Measurements from ENCODE around the gene KRT36. TPM values are rescaled to one million over a fixed set of nuclear protein-coding genes. Genes with fewer than 3 reads are reported as not detected.

Gene KRT36
- total RNA-seq, 2 experiments from 2014 or later: not detected

DNA sequence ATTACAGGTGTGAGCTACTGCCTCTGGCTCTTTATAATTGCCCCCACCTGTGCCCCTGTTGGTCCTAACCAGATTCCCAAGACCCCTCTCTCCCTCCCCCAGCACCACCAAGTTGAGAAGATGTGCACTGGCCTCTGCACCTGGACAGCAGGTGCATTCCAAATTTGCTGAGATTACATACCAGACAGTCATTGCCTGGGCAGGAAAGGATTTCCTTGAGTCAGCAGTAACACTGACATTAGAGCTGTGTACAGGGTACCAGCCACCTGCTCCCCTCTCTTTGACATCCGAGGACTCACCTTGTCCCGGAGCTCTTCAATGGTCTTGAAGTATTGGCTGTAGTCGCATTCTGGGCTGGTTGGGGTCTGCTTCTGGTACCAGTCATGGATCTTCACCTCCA is 28.3 kb upstream of the KRT36 start:
- ATAC-seq: no peak
- no peak overlapping the region for H3K4me3 Mint-ChIP-seq
- H3K27ac Mint-ChIP-seq: no peak overlapping the region
- CTCF ChIA-PET: interaction anchor here (2.2 kb wide), 1 partner anchor 31 kb away, joined by 4 read pairs; no protein-coding TSS in a partner anchor
- no peaks in the 10 kb centered on the region for H3K27me3 Mint-ChIP-seq
- DNase-seq: no peak
- H3K4me1 Mint-ChIP-seq: no peaks in the 10 kb centered on the region
- H3K9me3 Mint-ChIP-seq (ENCODE audit: low read depth): no peaks in the 10 kb centered on the region
- H3K36me3 Mint-ChIP-seq: no peaks in the 10 kb centered on the region

DNA sequence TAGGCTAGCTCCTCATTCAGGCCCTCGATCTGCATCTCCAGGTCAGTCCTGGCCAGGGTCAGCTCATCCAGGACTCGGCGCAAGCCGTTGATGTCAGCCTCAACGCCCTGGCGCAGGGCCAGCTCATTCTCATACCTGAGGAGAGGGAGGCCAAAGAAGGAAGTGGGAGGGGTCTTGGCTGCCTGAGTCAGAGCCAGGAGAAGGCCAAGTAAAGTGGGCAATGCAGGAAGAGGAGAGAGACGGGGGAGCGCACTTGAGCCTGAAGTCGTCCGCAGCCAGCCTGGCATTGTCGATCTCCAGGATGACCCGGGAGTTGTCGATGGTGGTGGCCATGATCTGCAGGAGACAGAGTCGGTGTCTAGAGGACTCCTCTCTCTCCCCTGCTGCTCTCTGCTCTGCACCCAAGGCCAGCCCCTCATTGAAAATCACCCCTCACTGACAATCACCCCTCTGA is 27.1 kb upstream of the KRT36 start:
- DNase-seq: no peak
- Mint-ChIP-seq H3K9me3 (ENCODE audit: low read depth) (no peaks in the 10 kb centered on the region), H3K36me3 (no peaks in the 10 kb centered on the region), H3K27ac (no peak overlapping the region), H3K27me3 (no peaks in the 10 kb centered on the region), H3K4me1 (no peaks in the 10 kb centered on the region), H3K4me3 (no peak overlapping the region)
- ATAC-seq: no peak
- CTCF ChIA-PET: no interaction called here

DNA sequence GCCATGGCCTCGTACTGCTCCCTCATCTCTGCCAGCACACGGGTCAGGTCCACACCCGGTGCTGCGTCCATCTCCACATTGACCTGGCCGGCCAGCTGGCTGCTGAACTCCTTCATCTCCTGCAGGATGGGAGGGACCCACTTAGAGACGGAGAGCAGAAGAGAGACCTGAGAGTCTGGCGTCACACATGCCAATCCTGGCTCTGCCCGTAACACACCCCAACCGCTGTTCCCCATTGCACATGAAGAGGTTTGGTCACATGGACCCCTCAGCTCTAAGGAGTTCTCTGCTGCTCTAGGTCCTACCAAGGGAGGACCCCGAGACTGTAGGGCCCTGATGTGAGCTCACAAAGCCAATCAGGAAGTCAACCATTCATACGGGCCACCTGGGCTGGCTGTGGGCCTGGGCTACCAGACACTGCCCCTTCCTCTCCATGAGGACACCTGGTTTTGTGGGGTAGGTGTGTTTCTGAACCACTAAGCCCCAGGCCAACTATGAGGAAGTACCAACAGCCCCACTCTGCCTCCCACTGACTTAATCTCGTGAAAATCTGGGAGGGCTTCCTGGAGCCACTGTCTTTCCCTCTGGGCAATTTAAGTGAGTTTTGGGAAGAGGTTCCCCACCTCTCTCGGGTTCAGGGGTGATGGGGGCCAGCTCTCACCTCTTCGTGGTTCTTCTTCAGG is 26.6 kb upstream of the KRT36 start:
- DNase-seq (no peak), ATAC-seq (no peak)
- H3K4me1 Mint-ChIP-seq: no peaks in the 10 kb centered on the region
- no peak overlapping the region for H3K27ac Mint-ChIP-seq
- H3K27me3 Mint-ChIP-seq: no peaks in the 10 kb centered on the region
- no peak overlapping the region for H3K4me3 Mint-ChIP-seq
- H3K36me3 Mint-ChIP-seq: no peaks in the 10 kb centered on the region
- no peaks in the 10 kb centered on the region for H3K9me3 Mint-ChIP-seq (ENCODE audit: low read depth)
- CTCF ChIA-PET: no interaction called here

DNA sequence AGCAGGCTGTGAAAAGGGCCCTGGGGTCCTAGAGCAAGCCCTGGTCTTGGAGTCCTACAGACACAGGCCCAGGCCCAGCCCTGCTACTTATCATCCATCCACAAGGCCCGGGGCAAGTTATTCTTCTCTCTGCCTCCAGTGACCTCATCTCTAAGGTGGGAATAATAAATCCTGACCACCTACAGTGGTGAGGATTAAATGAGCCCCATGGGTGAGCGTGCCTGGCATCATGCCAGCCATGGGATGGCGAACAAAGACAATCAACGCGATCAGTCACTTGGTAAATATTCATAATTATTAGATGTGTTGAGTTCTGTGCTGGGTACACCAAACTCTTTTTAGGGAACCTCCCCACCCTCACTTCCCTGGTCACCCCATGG is 23.4 kb upstream of the KRT36 start:
- no peaks in the 10 kb centered on the region for H3K27me3 Mint-ChIP-seq
- ATAC-seq (no peak), DNase-seq (no peak)
- H3K9me3 Mint-ChIP-seq (ENCODE audit: low read depth): no peaks in the 10 kb centered on the region
- no peak overlapping the region for H3K4me3 Mint-ChIP-seq
- H3K4me1 Mint-ChIP-seq: no peaks in the 10 kb centered on the region
- CTCF ChIA-PET: no interaction called here
- no peak overlapping the region for H3K27ac Mint-ChIP-seq
- no peaks in the 10 kb centered on the region for H3K36me3 Mint-ChIP-seq

DNA sequence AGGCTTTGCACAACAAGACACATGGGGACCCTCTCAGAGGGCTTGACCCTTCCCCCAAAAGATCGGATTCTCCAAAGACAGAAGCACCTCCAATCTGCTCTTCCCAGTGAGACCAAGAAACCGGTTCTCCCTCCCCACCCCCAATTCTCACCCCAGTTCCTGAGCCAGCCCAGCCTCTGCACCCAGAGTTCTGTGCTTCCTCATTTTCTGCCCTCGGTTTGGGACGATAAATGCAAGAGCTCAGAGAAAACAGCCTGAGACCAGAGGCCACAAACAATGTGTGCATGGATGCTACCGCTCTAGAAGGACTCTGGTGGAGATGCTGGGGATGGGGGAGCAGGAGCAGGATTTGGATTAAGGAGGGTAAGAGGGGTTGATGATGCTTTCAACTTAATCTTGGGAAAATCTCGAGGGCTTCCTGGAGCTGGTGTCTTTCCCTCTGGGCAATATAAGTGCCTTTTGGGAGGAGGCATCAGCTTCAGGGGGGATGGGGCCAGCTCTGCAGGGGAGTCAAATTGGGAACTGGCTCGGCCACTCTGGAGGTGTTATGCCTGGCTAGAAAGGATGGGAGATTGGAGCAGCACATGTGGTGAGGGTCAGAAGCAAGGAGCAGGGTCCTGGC is 22.9 kb upstream of the KRT36 start:
- DNase-seq: no peak
- no peaks in the 10 kb centered on the region for H3K36me3 Mint-ChIP-seq
- H3K27ac Mint-ChIP-seq: no peak overlapping the region
- CTCF ChIA-PET: interaction anchor here (1.3 kb wide), 1 partner anchor 150 kb away, joined by 3 read pairs; no protein-coding TSS in a partner anchor
- H3K4me1 Mint-ChIP-seq: no peaks in the 10 kb centered on the region
- no peaks in the 10 kb centered on the region for H3K9me3 Mint-ChIP-seq (ENCODE audit: low read depth)
- H3K27me3 Mint-ChIP-seq: no peaks in the 10 kb centered on the region
- no peak for ATAC-seq
- no peak overlapping the region for H3K4me3 Mint-ChIP-seq

DNA sequence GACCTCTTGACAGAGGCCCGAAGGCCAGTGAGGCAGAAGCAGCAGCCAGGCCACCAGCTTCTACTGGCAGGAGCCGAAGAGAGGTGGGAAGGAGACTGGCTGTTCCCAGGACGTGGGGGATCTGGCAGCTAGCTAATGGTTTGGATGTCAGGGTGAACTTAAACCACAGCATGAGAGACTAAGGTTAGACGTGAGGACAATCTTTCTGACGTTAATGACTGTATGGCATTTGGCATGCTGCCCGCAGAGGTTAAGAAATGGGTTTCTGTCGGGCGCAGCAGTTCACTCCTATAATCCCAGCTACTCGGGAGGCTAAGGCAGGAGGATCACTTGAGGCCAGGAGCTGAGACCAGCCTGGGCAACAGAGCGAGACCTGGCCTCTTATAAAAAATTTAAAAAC is 22.0 kb upstream of the KRT36 start:
- CTCF ChIA-PET: interaction anchor here (1.3 kb wide), 1 partner anchor 151 kb away, joined by 3 read pairs; no protein-coding TSS in a partner anchor
- Mint-ChIP-seq H3K27me3 (no peaks in the 10 kb centered on the region), H3K27ac (no peak overlapping the region), H3K36me3 (no peaks in the 10 kb centered on the region), H3K9me3 (ENCODE audit: low read depth) (no peaks in the 10 kb centered on the region), H3K4me1 (no peaks in the 10 kb centered on the region), H3K4me3 (no peak overlapping the region)
- DNase-seq (no peak), ATAC-seq (no peak)

DNA sequence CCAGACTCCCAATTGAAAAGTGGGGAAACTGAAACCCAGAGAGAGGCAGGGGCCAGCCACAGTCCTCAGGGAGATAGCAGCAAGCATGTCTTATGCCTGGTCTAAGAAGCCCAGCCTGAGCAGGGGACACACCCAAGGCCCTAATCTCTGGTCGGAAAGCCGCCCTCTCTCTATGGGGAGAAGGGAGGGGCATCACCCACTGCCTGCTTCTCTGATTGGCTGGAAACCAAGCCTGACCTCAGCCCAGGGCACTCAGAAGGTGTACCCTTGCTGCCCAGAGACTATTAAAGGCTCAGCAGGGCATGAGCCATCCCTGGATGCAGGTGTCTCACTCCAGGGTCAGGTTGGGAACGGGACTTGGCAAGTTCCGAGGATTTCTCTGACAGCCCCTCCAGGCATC is 21.4 kb upstream of the KRT36 start:
- Mint-ChIP-seq H3K36me3 (no peaks in the 10 kb centered on the region), H3K9me3 (ENCODE audit: low read depth) (no peaks in the 10 kb centered on the region), H3K27me3 (no peaks in the 10 kb centered on the region), H3K27ac (no peak overlapping the region), H3K4me1 (no peaks in the 10 kb centered on the region), H3K4me3 (no peak overlapping the region)
- DNase-seq: no peak
- no peak for ATAC-seq
- CTCF ChIA-PET: no interaction called here

DNA sequence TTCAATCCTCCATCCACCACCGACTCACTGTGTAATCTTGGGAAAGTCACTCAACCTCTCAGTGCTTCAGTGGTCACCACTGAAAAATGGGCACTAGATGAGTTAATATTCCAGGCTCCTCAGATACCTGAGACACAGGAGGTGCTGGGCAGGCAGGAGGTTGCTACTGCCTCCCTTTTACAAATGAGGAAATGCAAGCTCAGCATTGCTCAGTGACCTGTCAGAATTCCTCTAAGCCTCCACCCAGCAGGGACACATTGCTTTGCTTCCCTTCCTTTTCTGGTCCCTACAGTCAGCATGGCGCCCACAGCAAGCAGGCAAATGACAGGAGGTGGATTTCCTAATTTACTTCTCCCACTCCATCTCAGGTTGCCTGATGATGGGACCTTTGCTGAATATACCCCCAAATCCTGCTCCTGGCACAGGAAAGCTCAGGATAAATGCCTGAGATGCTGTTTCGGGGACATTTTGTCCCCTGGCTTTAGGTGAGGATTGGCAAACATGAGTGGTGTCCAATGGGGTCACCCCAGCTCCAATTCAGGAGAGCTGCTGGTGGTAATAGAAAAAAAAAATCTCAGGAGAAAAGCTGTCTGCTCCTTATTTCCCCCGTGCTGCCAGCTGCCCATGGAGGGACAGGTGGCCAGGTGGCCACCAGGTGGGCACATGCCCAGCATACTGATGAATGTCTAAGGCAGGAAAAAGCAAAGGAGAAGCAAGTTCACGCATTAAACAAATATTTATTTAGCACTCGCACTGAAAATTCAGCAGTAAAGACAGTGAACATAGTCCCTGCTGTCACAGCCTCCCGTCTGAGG is 20.7 kb upstream of the KRT36 start:
- Mint-ChIP-seq H3K27ac (no peak overlapping the region), H3K4me1 (no peaks in the 10 kb centered on the region), H3K36me3 (no peaks in the 10 kb centered on the region), H3K27me3 (no peaks in the 10 kb centered on the region), H3K4me3 (no peak overlapping the region), H3K9me3 (ENCODE audit: low read depth) (no peaks in the 10 kb centered on the region)
- no peak for DNase-seq
- ATAC-seq: no peak
- CTCF ChIA-PET: no interaction called here

DNA sequence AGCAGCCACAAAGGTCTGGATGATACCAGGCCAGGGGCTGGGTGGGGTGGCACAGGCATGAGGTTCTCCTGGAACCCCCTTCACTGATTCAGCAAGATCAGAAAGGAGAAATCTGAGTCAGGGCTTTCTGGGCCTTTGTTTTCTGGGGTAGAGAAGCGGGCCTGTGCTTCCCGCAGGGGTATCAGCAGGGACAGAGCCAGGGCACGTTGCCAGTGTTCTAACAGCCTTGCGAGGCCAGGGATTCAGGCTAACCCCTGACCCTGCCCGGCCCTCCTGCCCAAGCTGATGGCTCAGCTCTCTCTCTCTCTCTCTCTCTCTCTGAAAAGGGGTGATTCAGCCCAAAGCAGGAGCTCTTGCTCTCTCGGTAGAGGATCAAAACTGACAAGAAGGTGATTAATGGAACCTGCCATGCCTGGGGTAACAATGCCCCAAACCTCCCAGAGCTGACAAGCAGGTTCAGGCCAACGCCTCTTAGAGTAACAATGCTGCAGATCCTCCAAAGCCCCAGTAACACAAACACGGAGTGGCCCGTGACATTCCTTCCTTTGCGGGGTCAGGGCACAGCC is 17.7 kb upstream of the KRT36 start:
- H3K36me3 Mint-ChIP-seq: no peaks in the 10 kb centered on the region
- no peaks in the 10 kb centered on the region for H3K4me1 Mint-ChIP-seq
- H3K27me3 Mint-ChIP-seq: no peaks in the 10 kb centered on the region
- H3K27ac Mint-ChIP-seq: no peak overlapping the region
- ATAC-seq: no peak
- no peaks in the 10 kb centered on the region for H3K9me3 Mint-ChIP-seq (ENCODE audit: low read depth)
- no peak for DNase-seq
- CTCF ChIA-PET: interaction anchor here (1.1 kb wide), 1 partner anchor 41 kb away, joined by 3 read pairs; no protein-coding TSS in a partner anchor
- H3K4me3 Mint-ChIP-seq: no peak overlapping the region

DNA sequence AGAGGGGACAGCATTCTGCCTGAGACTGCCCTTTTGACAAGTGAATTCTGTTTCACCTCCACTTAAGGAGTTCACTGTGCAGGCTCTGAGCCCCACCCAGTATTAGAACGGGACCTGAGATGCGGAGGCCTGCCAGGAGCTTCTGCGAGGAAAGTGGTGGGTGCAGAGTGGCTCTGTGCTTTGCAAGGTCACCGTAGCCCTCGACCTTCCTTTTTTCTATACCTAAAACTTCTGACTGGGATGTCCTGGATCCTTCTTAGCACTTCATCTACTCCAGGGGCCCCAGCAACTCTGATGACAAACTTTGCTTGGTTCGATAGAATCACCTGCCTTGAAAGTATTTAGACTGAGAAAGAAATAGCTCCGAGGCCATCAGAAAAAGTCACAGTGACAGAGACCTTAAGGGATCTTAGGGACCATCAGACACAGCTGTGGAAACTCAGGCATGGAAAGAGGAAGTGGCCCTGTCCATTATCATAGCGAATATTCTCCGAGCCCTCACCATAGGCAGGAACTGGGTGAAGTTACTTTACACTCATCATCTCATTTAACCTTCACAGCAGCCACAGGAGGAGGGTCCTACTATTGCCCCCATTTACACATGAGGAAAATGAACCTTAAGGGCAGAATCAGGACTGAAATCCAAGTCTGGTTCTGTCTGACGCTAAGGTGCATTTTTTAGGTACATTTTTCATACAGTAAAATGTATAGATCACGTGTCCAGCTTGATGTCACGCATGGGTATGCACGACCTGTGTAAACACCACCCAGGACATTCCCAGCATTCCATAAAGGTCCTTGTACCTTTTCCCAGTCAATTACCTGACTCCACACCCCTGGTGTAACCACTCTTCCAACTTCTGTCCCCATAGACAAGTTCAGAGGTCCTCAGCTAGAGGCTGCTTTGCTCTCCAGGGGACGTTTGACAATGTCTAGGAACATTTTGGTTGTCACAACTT is 16.4 kb upstream of the KRT36 start:
- CTCF ChIA-PET: interaction anchor here (1.2 to 1.8 kb wide), 4 partner anchors 8 to 158 kb away, joined by 3 to 4 read pairs (median 4); no protein-coding TSS in a partner anchor
- Mint-ChIP-seq H3K27ac (no peak overlapping the region), H3K36me3 (no peaks in the 10 kb centered on the region), H3K9me3 (ENCODE audit: low read depth) (no peaks in the 10 kb centered on the region), H3K4me1 (no peaks in the 10 kb centered on the region), H3K4me3 (no peak overlapping the region), H3K27me3 (no peaks in the 10 kb centered on the region)
- no peak for DNase-seq
- no peak for ATAC-seq

DNA sequence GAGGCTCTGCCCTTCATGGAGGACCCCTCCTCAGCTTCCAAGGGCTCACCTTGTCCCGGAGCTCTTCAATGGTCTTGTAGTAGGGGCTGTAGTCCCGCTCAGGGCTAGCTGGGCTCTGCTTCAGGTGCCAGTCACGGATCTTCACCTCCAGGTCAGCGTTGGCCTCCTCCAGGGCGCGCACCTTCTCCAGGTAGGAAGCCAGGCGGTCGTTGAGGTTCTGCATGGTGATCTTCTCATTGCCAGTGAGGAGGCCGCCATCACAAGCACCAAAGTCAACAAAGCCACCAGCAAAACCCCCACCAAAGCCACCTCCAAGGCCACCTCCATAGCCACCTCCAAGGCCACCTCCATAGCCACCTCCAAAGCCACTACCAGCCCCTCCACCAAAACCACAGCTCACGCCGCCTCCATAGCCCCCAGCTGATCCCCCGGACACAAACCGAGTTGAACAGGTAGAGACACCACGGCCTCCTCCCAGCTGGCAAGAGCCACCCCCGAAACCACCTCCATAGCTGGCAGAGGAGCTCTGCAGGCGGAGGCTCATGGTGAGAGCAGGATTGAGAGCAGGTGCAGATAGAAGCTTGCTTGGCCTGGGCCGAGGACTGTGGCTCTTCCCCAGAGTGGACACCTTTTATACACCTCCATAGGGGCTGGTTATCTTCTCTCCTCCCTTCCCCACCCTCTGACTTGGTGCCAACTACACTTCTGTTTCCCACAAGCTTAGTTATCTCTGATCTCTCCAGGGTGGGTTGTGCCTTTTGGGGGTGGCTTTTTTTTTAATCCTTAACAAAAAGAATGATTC is 15.5 kb upstream of the KRT36 start, which contains the start of gene KRT13:
Gene KRT13 (minus strand): TSS at position 606 of the 802 bp plus-strand sequence. CDS start 62 bp downstream, at position 544.
- CTCF ChIA-PET: interaction anchor here (1.5 to 1.8 kb wide), 2 partner anchors 44 to 143 kb away, joined by 4 read pairs; no protein-coding TSS in a partner anchor
- DNase-seq: no peak
- Mint-ChIP-seq H3K27me3 (peaks cover 2% of the 10 kb centered on the region), H3K27ac (no peak within 1 kb of the TSS), H3K4me1 (no peaks in the 10 kb centered on the region), H3K9me3 (ENCODE audit: low read depth) (no peaks in the 10 kb centered on the region), H3K4me3 (no peak within 1 kb of the TSS), H3K36me3 (no peaks in the 10 kb centered on the region)
- no peak for ATAC-seq

All from activated CD8-positive, alpha-beta memory T cell treated with anti-CD3 and anti-CD28 coated beads, Interleukin-2, amount 10 ng/mL, durations not matched to agents 7 days and 5 days (primary cell).